GM23338 (cell line): ENCODE data around the gene TBC1D19. TPM values are rescaled to one million over a fixed set of nuclear protein-coding genes. Genes with fewer than 3 reads are reported as not detected.
"Not testable (repeated sequence)": the region's sequence is repeated elsewhere in the genome, so short reads cannot be mapped to it uniquely, and the experiment has no call there.

ENCODE experiments used
- ATAC-seq: fragments of 200-7000 bp; cut with Tn5 transposase; 3 replicates; pipeline ENCODE4 v1.9.1; 2020
- DNase-seq: peaks from one replicate; pipeline ENCODE4 v3.0.0-alpha.2; 2015; ENCODE audit warnings: low spot score
- H2AFZ ChIP-seq: fragments of 200-600 bp; sonication (generic); 2 replicates; pipeline ENCODE4 v1.8.0; 2016; ENCODE audit warnings: antibody characterized with exemption, mild to moderate bottlenecking, moderate library complexity
- H3F3A ChIP-seq: fragments of 200-600 bp; sonication (generic); replicated peaks from 2 replicates; pipeline ENCODE4 v1.8.0; 2017; ENCODE audit warnings: antibody characterized with exemption, mixed run types, low read depth
- H3K27ac ChIP-seq: fragments of 200-600 bp; sonication (generic); 2 replicates; pipeline ENCODE4 v1.6.1; 2016; ENCODE audit warnings: low read depth
- H3K27me3 ChIP-seq: fragments of 200-600 bp; sonication (generic); 2 replicates; pipeline ENCODE4 v1.8.0; 2016; ENCODE audit warnings: mild to moderate bottlenecking, mixed run types, moderate library complexity; ENCODE audit not compliant: insufficient read depth
- H3K36me3 ChIP-seq: fragments of 200-600 bp; sonication (generic); 2 replicates; pipeline ENCODE4 v1.8.0; 2016; ENCODE audit warnings: mild to moderate bottlenecking; ENCODE audit not compliant: insufficient read depth
- H3K4me1 ChIP-seq: fragments of 200-600 bp; sonication (generic); 2 replicates; pipeline ENCODE4 v1.8.0; 2016; ENCODE audit warnings: mild to moderate bottlenecking, moderate library complexity; ENCODE audit not compliant: insufficient read depth
- H3K4me2 ChIP-seq: fragments of 200-600 bp; sonication (generic); 2 replicates; pipeline ENCODE4 v1.7.1; 2017; ENCODE audit warnings: mixed run types
- H3K4me3 ChIP-seq: fragments of 200-600 bp; sonication (generic); 2 replicates; pipeline ENCODE4 v1.6.1; 2016; ENCODE audit warnings: mixed run types
- H3K79me2 ChIP-seq: fragments of 200-600 bp; sonication (generic); replicated peaks from 2 replicates; pipeline ENCODE4 v1.8.0; 2017; ENCODE audit warnings: mild to moderate bottlenecking; ENCODE audit not compliant: insufficient read depth
- H3K9me2 ChIP-seq: fragments of 200-600 bp; sonication (generic); 2 replicates; pipeline ENCODE4 v1.8.0; 2017; ENCODE audit not compliant: insufficient read depth
- H4K20me1 ChIP-seq: fragments of 200-600 bp; sonication (generic); replicated peaks from 2 replicates; pipeline ENCODE4 v1.8.0; 2017; ENCODE audit warnings: mild to moderate bottlenecking; ENCODE audit not compliant: insufficient read depth
- H3K27ac Mint-ChIP-seq: 2 replicates; pipeline ENCODE4 v1.8.0; 2020; ENCODE audit warnings: inconsistent platforms, mild to moderate bottlenecking, moderate library complexity, mixed read lengths
- H3K27me3 Mint-ChIP-seq: 3 replicates; pipeline ENCODE4 v1.8.0; 2022; ENCODE audit warnings: low read depth, mild to moderate bottlenecking, moderate library complexity, mixed read lengths, inconsistent platforms; ENCODE audit not compliant: insufficient read depth, poor library complexity
- H3K36me3 Mint-ChIP-seq: 3 replicates; pipeline ENCODE4 v1.8.0; 2021; ENCODE audit warnings: low read depth, mild to moderate bottlenecking, inconsistent platforms, moderate library complexity, mixed read lengths
- H3K4me1 Mint-ChIP-seq: 3 replicates; pipeline ENCODE4 v1.8.0; 2020; ENCODE audit warnings: mild to moderate bottlenecking, inconsistent platforms, mixed read lengths
- H3K4me3 Mint-ChIP-seq: 3 replicates; pipeline ENCODE4 v1.8.0; 2021; ENCODE audit warnings: moderate library complexity, mild to moderate bottlenecking, inconsistent platforms, mixed read lengths
- H3K9me3 Mint-ChIP-seq: 3 replicates; pipeline ENCODE4 v1.8.0; 2020; ENCODE audit warnings: moderate library complexity, mild to moderate bottlenecking, inconsistent platforms, mixed read lengths
- ETS1 ChIP-seq: IDR thresholded peaks from 2 replicates; pipeline ENCODE4 v1.6.1; 2016; ENCODE audit warnings: antibody characterized with exemption
- EZH2 ChIP-seq: fragments of 200-600 bp; sonication (generic); IDR thresholded peaks from one replicate; pipeline ENCODE4 v1.8.0; 2017; ENCODE audit warnings: antibody characterized with exemption, mild to moderate bottlenecking, low read depth; ENCODE audit not compliant: unreplicated experiment
- EZH2phosphoT487 ChIP-seq: fragments of 200-600 bp; sonication (generic); IDR thresholded peaks from one replicate; pipeline ENCODE4 v1.8.1; 2018; ENCODE audit warnings: antibody characterized with exemption; ENCODE audit not compliant: unreplicated experiment
- JUNB ChIP-seq: IDR thresholded peaks from one replicate; pipeline ENCODE4 v1.6.1; 2016; ENCODE audit warnings: antibody characterized with exemption; ENCODE audit not compliant: unreplicated experiment
- NANOG ChIP-seq: IDR thresholded peaks from 2 replicates; pipeline ENCODE4 v1.6.1; 2016; ENCODE audit warnings: antibody characterized with exemption, borderline replicate concordance
- POLR2AphosphoS5 ChIP-seq: IDR thresholded peaks from 2 replicates; pipeline ENCODE4 v1.6.1; 2016; ENCODE audit warnings: antibody characterized with exemption, low read depth
- REST ChIP-seq: IDR thresholded peaks from one replicate; pipeline ENCODE4 v1.6.1; 2018; ENCODE audit warnings: antibody characterized with exemption; ENCODE audit not compliant: unreplicated experiment
- STAT1 ChIP-seq: IDR thresholded peaks from one replicate; pipeline ENCODE4 v1.6.1; 2016; ENCODE audit warnings: antibody characterized with exemption; ENCODE audit not compliant: unreplicated experiment
- ZNF114 ChIP-seq: fragments of 250-450 bp; sonication (Bioruptor Pico); IDR thresholded peaks from 2 replicates; pipeline ENCODE4 v1.5.0; 2020; ENCODE audit warnings: mild to moderate bottlenecking, moderate library complexity
- polyA plus RNA-seq: library from polyadenylated mRNA; unstranded; fragments of >200 nt; fragmentation: Nextera tagmentation; extraction: Ambion mirVana; gene quantifications from 2 replicates; pipeline ENCODE4 v1.2.1, GENCODE V29; 2016
- total RNA-seq: library from RNA; depleted of rRNA; stranded (reverse); fragments of >200 nt; shearing (Covaris generic); gene quantifications from 2 replicates; pipeline ENCODE4 v1.2.3, GENCODE V29; 2014
- TF ChIP-seq, protein P1 (sequence below): fragments of 250-450 bp; sonication (Bioruptor Pico); IDR thresholded peaks from 2 replicates; pipeline ENCODE4 v1.5.0; 2020; ENCODE audit warnings: mild to moderate bottlenecking, moderate library complexity

TBC1D19 gene
- total and polyA plus RNA-seq, 2 experiments from 2014 or later = 1.9 to 4.3 TPM

GRCh38 chr4:26622913-26623312, 39.0 kb downstream of the TBC1D19 start:
- Histone ChIP-seq H3K27me3 (no peaks in the 10 kb centered on the region), H4K20me1 (no peaks in the 10 kb centered on the region), H3K79me2 (no peaks in the 10 kb centered on the region), H3K4me1 (no peaks in the 10 kb centered on the region), H3K9me2 (no peaks in the 10 kb centered on the region), H3K4me2 (no peak overlapping the region), H2AFZ (no peak overlapping the region), H3K4me3 (no peak overlapping the region), H3F3A (no peaks in the 10 kb centered on the region), H3K36me3 (no peaks in the 10 kb centered on the region), H3K27ac (no peak overlapping the region)
- no peak overlapping the region for H3K4me3 Mint-ChIP-seq
- no peaks in the 10 kb centered on the region; the same call in 2 of the 3 replicates for H3K36me3 Mint-ChIP-seq
- H3K27ac Mint-ChIP-seq = peak overlapping the region; percentile 48
- ATAC-seq (no peak), DNase-seq (no peak)
- peaks cover 13% of the 10 kb centered on the region; the same call in 2 of the 3 replicates for H3K4me1 Mint-ChIP-seq
- no peak for TF ChIP-seq REST
- TF ChIP-seq NANOG = no peak
- no peak for TF ChIP-seq EZH2
- no peak for TF ChIP-seq ETS1
- no peak for TF ChIP-seq STAT1
- no peak for TF ChIP-seq POLR2AphosphoS5
- TF ChIP-seq, protein P1, sequence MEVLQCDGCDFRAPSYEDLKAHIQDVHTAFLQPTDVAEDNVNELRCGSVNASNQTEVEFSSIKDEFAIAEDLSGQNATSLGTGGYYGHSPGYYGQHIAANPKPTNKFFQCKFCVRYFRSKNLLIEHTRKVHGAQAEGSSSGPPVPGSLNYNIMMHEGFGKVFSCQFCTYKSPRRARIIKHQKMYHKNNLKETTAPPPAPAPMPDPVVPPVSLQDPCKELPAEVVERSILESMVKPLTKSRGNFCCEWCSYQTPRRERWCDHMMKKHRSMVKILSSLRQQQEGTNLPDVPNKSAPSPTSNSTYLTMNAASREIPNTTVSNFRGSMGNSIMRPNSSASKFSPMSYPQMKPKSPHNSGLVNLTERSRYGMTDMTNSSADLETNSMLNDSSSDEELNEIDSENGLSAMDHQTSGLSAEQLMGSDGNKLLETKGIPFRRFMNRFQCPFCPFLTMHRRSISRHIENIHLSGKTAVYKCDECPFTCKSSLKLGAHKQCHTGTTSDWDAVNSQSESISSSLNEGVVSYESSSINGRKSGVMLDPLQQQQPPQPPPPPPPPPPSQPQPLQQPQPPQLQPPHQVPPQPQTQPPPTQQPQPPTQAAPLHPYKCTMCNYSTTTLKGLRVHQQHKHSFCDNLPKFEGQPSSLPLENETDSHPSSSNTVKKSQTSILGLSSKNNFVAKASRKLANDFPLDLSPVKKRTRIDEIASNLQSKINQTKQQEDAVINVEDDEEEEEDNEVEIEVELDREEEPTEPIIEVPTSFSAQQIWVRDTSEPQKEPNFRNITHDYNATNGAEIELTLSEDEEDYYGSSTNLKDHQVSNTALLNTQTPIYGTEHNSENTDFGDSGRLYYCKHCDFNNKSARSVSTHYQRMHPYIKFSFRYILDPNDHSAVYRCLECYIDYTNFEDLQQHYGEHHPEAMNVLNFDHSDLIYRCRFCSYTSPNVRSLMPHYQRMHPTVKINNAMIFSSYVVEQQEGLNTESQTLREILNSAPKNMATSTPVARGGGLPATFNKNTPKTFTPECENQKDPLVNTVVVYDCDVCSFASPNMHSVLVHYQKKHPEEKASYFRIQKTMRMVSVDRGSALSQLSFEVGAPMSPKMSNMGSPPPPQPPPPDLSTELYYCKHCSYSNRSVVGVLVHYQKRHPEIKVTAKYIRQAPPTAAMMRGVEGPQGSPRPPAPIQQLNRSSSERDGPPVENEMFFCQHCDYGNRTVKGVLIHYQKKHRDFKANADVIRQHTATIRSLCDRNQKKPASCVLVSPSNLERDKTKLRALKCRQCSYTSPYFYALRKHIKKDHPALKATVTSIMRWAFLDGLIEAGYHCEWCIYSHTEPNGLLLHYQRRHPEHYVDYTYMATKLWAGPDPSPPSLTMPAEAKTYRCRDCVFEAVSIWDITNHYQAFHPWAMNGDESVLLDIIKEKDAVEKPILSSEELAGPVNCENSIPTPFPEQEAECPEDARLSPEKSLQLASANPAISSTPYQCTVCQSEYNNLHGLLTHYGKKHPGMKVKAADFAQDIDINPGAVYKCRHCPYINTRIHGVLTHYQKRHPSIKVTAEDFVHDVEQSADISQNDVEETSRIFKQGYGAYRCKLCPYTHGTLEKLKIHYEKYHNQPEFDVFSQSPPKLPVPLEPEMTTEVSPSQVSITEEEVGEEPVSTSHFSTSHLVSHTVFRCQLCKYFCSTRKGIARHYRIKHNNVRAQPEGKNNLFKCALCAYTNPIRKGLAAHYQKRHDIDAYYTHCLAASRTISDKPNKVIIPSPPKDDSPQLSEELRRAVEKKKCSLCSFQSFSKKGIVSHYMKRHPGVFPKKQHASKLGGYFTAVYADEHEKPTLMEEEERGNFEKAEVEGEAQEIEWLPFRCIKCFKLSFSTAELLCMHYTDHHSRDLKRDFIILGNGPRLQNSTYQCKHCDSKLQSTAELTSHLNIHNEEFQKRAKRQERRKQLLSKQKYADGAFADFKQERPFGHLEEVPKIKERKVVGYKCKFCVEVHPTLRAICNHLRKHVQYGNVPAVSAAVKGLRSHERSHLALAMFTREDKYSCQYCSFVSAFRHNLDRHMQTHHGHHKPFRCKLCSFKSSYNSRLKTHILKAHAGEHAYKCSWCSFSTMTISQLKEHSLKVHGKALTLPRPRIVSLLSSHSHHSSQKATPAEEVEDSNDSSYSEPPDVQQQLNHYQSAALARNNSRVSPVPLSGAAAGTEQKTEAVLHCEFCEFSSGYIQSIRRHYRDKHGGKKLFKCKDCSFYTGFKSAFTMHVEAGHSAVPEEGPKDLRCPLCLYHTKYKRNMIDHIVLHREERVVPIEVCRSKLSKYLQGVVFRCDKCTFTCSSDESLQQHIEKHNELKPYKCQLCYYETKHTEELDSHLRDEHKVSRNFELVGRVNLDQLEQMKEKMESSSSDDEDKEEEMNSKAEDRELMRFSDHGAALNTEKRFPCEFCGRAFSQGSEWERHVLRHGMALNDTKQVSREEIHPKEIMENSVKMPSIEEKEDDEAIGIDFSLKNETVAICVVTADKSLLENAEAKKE (CRISPR knock-in tag) = no peak
- no peak for TF ChIP-seq ZNF114 (CRISPR knock-in tag)
- no peak for TF ChIP-seq EZH2phosphoT487
- TF ChIP-seq JUNB = no peak
- H3K9me3 Mint-ChIP-seq = peaks cover 2% of the 10 kb centered on the region; the same call in 1 of the 3 replicates
- H3K27me3 Mint-ChIP-seq = no peaks in the 10 kb centered on the region

GRCh38 chr4:26626658-26627057, 42.8 kb downstream of the TBC1D19 start:
- not testable (repeated sequence) for H3K27ac ChIP-seq, H3K9me3 Mint-ChIP-seq

More at GRCh38 chr4:26626658-26627057, 42.8 kb downstream of the TBC1D19 start:
- not testable (repeated sequence) for H3K36me3 Mint-ChIP-seq, H3F3A ChIP-seq, H3K36me3 ChIP-seq, H4K20me1 ChIP-seq, H3K4me3 Mint-ChIP-seq, H3K4me3 ChIP-seq, H3K27me3 ChIP-seq, ATAC-seq, H3K27ac Mint-ChIP-seq, H3K27me3 Mint-ChIP-seq, H3K79me2 ChIP-seq, H2AFZ ChIP-seq, H3K9me2 ChIP-seq, H3K4me2 ChIP-seq, H3K4me1 ChIP-seq, DNase-seq
- peaks cover 13% of the 10 kb centered on the region; the same call in 2 of the 3 replicates for H3K4me1 Mint-ChIP-seq
